Omental fat pad (tissue), 4 donors: Measurements from ENCODE around the gene FAM174B. TPM values are rescaled to one million over a fixed set of nuclear protein-coding genes. Genes with fewer than 3 reads are reported as not detected.

ENCODE experiments used
- ATAC-seq: fragments of 150-250 bp; one replicate; pipeline ENCODE4 v1.9.1; 2016; ENCODE audit warnings: mild to moderate bottlenecking, moderate library complexity; ENCODE audit not compliant: low FRiP score
- DNase-seq: peaks from one replicate; pipeline ENCODE4 v3.0.0-alpha.2; 2019; ENCODE audit warnings: low spot score
- CTCF ChIP-seq, 3 donors: fragments of 450-650 bp; IDR thresholded peaks; one replicate each; pipeline ENCODE4 v1.5.1; 2016 to 2017; ENCODE audit warnings: antibody characterized with exemption in 3 of 3, mild to moderate bottlenecking in 3 of 3, moderate library complexity in 2 of 3
- total RNA-seq, 4 donors: library from RNA; depleted of rRNA; stranded (reverse); fragments of >200 nt; gene quantifications; one replicate each; pipeline ENCODE4 v1.1.0, GENCODE V29; 2016

FAM174B gene
- total RNA-seq, 4 donors from 2014 or later = 3.1 to 17.0 (median 11.1) TPM

- no peak for ATAC-seq
- TF ChIP-seq CTCF (IDR thresholded peaks at IDR 0.05) = no peak
- DNase-seq = no peak
These were observed 514 bp upstream of the FAM174B start for GRCh38 chr15:92656089-92656488.

- DNase-seq = no peak
- no peak for ATAC-seq
- TF ChIP-seq CTCF (IDR thresholded peaks at IDR 0.05) = no peak
These were observed 913 bp downstream of the FAM174B start for GRCh38 chr15:92654662-92655061.

- DNase-seq = no peak
These were observed 1.6 kb downstream of the FAM174B start for GRCh38 chr15:92653836-92654539.

GRCh38 chr15:92653366-92653765 is 2.2 kb downstream of the FAM174B start:
- DNase-seq (no peak), ATAC-seq (no peak)
- no peak for TF ChIP-seq CTCF (IDR thresholded peaks at IDR 0.05)

More at GRCh38 chr15:92653836-92654539, 1.6 kb downstream of the FAM174B start:
- TF ChIP-seq CTCF (IDR thresholded peaks at IDR 0.05) = no peak
- ATAC-seq = no peak

- TF ChIP-seq CTCF (IDR thresholded peaks at IDR 0.05) = no peak
- ATAC-seq (no peak), DNase-seq (no peak)
These were observed 3.0 kb downstream of the FAM174B start for GRCh38 chr15:92652576-92652966.

GRCh38 chr15:92651877-92652575 is 3.5 kb downstream of the FAM174B start:
- ATAC-seq = no peak
- DNase-seq = no peak
- no peak for TF ChIP-seq CTCF (IDR thresholded peaks at IDR 0.05)

- ATAC-seq (no peak), DNase-seq (no peak)
- TF ChIP-seq CTCF (IDR thresholded peaks at IDR 0.05) = no peak
These were observed 4.6 kb downstream of the FAM174B start for GRCh38 chr15:92650966-92651365.
